GM12878 (cell line): Measurements from ENCODE around the gene UXS1. TPM values are rescaled to one million over a fixed set of nuclear protein-coding genes. Genes with fewer than 3 reads are reported as not detected.
"Not testable (repeated sequence)": the region's sequence is repeated elsewhere in the genome, so short reads cannot be mapped to it uniquely, and the experiment has no call there.

ENCODE experiments used
- ATAC-seq: fragments of 200-7000 bp; cut with Tn5 transposase; 3 replicates; pipeline ENCODE4 v1.9.1; 2020; ENCODE audit warnings: mild to moderate bottlenecking, moderate library complexity
- BruUV-seq: library from RNA; stranded (reverse); fragments of 400-500 nt; replicated peaks from 2 replicates; lab custom pipeline; 2021; lab: Mats Ljungman, UMichigan
- CTCF ChIA-PET: fragments of 300-600 bp; sonication (Branson Sonifier 250); formaldehyde crosslinking; extraction: SDS; loops from one replicate; lab custom pipeline; 2021; ENCODE audit warnings: inconsistent platforms; lab: Yijun Ruan, JAX
- POLR2A ChIA-PET: fragments of 350-600 bp; formaldehyde crosslinking; extraction: SDS; loops from one replicate; lab custom pipeline; 2021; ENCODE audit warnings: inconsistent platforms; lab: Charles Lee
- RAD21 ChIA-PET: fragments of 300-600 bp; sonication (Branson Sonifier 250); formaldehyde crosslinking; loops from one replicate; lab custom pipeline; 2023; ENCODE audit warnings: antibody characterized with exemption; ENCODE audit not compliant: unreplicated experiment; lab: Charles Lee
- SMC1A ChIA-PET: fragments of 300-600 bp; sonication (Branson Sonifier 250); formaldehyde crosslinking; loops from one replicate; lab custom pipeline; 2023; ENCODE audit not compliant: unreplicated experiment, uncharacterized antibody; lab: Charles Lee
- DNase-seq: peaks from one replicate; pipeline ENCODE4 v3.0.0-alpha.2; 2011; ENCODE audit warnings: low read depth, low spot score
- FAIRE-seq: peaks from 3 replicates; lab custom pipeline; 2011; peaks lifted over from hg19 to GRCh38; lab: Jason Lieb, UNC
- H2AFZ ChIP-seq: 2 replicates; pipeline ENCODE4 v1.6.0; 2011; ENCODE audit warnings: low read depth, low read length, control low read depth; ENCODE audit not compliant: control insufficient read depth
- H3K27ac ChIP-seq: 2 replicates; pipeline ENCODE4 v1.5.1; 2011; ENCODE audit warnings: control low read depth; ENCODE audit not compliant: control insufficient read depth, insufficient read depth
- H3K27me3 ChIP-seq, 2 experiments: replicated peaks in 1 of 2; 2 replicates each; pipeline versions ENCODE4 v1.6.0 to v1.6.1; 2011; ENCODE audit warnings: low read length in 1 of 2; ENCODE audit not compliant: control insufficient read depth in 2 of 2, insufficient read depth in 2 of 2
- H3K36me3 ChIP-seq, 2 experiments: 2 replicates each; pipeline ENCODE4 v1.5.1; 2011; ENCODE audit warnings: low read length in 1 of 2; ENCODE audit not compliant: control insufficient read depth in 2 of 2, insufficient read depth in 2 of 2
- H3K4me1 ChIP-seq: 2 replicates; pipeline ENCODE4 v1.6.1; 2011; ENCODE audit warnings: mild to moderate bottlenecking, low read length, moderate library complexity, mixed read lengths; ENCODE audit not compliant: control insufficient read depth, insufficient read depth
- H3K4me2 ChIP-seq: 2 replicates; pipeline ENCODE4 v1.6.0; 2011; ENCODE audit warnings: control low read depth; ENCODE audit not compliant: control insufficient read depth, insufficient read depth
- H3K4me3 ChIP-seq: fragments of 200-600 bp; sonication (generic); 2 replicates; pipeline ENCODE4 v1.5.1; 2016
- H3K79me2 ChIP-seq: 2 replicates; pipeline ENCODE4 v1.6.0; 2011; ENCODE audit warnings: low read length; ENCODE audit not compliant: control insufficient read depth, insufficient read depth
- H3K9ac ChIP-seq: 2 replicates; pipeline ENCODE4 v1.8.0; 2011; ENCODE audit warnings: low read length, control low read depth, mixed read lengths; ENCODE audit not compliant: control insufficient read depth, insufficient read depth
- H3K9me3 ChIP-seq: replicated peaks from 3 replicates; pipeline ENCODE4 v1.5.1; 2011; ENCODE audit warnings: mild to moderate bottlenecking, low read length; ENCODE audit not compliant: control insufficient read depth, insufficient read depth
- H4K20me1 ChIP-seq: 2 replicates; pipeline ENCODE4 v1.6.0; 2011; ENCODE audit not compliant: control insufficient read depth, insufficient read depth
- GATAD2B ChIP-seq: fragments of 450-650 bp; conservative IDR thresholded peaks from 2 replicates; pipeline ENCODE4 v1.6.1; 2017; ENCODE audit warnings: low read depth, mild to moderate bottlenecking, moderate library complexity
- HDAC2 ChIP-seq: fragments of 200-600 bp; sonication (generic); IDR thresholded peaks from 2 replicates; pipeline ENCODE4 v1.6.1; 2017
- HDAC6 ChIP-seq: fragments of 200-600 bp; sonication (generic); IDR thresholded peaks from one replicate; pipeline ENCODE4 v1.8.0; 2017; ENCODE audit warnings: antibody characterized with exemption; ENCODE audit not compliant: unreplicated experiment
- NBN ChIP-seq: fragments of 450-650 bp; IDR thresholded peaks from 2 replicates; pipeline ENCODE4 v1.6.1; 2016
- NFIC ChIP-seq: IDR thresholded peaks from 2 replicates; pipeline ENCODE4 v1.6.1; 2012; ENCODE audit warnings: low read depth, mild to moderate bottlenecking, inconsistent platforms, low read length, moderate library complexity
- WGBS: methylation state at CpG from one replicate; pipeline ENCODE4 v1.1.6; 2016; ENCODE audit warnings: low lambda C conversion rate; ENCODE audit not compliant: insufficient replicate concordance, insufficient coverage; ENCODE audit errors: missing lambda C conversion rate; 5-methylcytosine and 5-hydroxymethylcytosine counted together
- in situ Hi-C: fragments of 300-500 bp; cut with MboI; formaldehyde crosslinking; loops from 9 replicates; pipeline ENCODE4 v1.14.3; 2018; ENCODE audit warnings: mixed read lengths
- intact Hi-C: fragments of 100-400 bp; cut with micrococcal nuclease; formaldehyde crosslinking; loops from one replicate; pipeline ENCODE4 v1.14.2; 2022; ENCODE audit not compliant: unreplicated experiment
- polyA plus RNA-seq, 11 experiments: library from polyadenylated mRNA; depleted of rRNA in 4 of 11; unstranded in 6 of 11; stranded (reverse) in 5 of 11; fragments of >200 nt; fragmentation: Nextera tagmentation in 4 of 11; fragmentation: Illumina TruSeq in 1 of 11; extraction: Ambion mirVana in 4 of 11; extraction: Trizol in 1 of 11; gene quantifications; 1 replicate in 1 of 11; 2 replicates in 10 of 11; pipeline versions ENCODE4 v1.2.1 to v1.2.3, GENCODE V29; 2011 to 2016; ENCODE audit warnings: inconsistent platforms in 2 of 11, missing spikeins in 2 of 11, low read depth in 1 of 11
- total RNA-seq, 4 experiments: library from RNA; depleted of rRNA in 3 of 4; stranded (reverse); fragments of >200 nt in 3 of 4; fragmentation: Illumina TruSeq in 1 of 4; extraction: Trizol in 1 of 4; gene quantifications; 2 replicates each; pipeline versions ENCODE4 v1.2.1 to v1.2.3, GENCODE V29; 2013 to 2021
- TF ChIP-seq, protein P1 (sequence below): fragments of 450-650 bp; IDR thresholded peaks from 2 replicates; pipeline ENCODE4 v1.6.1; 2017; ENCODE audit warnings: antibody characterized with exemption, mild to moderate bottlenecking, moderate library complexity

The UXS1 gene
- total and polyA plus RNA-seq, 10 of the 15 experiments (the other 5 are each of a cell fraction or from before 2014, with no cell fraction given): 6.0 to 25.4 (median 24.0) TPM

DNA sequence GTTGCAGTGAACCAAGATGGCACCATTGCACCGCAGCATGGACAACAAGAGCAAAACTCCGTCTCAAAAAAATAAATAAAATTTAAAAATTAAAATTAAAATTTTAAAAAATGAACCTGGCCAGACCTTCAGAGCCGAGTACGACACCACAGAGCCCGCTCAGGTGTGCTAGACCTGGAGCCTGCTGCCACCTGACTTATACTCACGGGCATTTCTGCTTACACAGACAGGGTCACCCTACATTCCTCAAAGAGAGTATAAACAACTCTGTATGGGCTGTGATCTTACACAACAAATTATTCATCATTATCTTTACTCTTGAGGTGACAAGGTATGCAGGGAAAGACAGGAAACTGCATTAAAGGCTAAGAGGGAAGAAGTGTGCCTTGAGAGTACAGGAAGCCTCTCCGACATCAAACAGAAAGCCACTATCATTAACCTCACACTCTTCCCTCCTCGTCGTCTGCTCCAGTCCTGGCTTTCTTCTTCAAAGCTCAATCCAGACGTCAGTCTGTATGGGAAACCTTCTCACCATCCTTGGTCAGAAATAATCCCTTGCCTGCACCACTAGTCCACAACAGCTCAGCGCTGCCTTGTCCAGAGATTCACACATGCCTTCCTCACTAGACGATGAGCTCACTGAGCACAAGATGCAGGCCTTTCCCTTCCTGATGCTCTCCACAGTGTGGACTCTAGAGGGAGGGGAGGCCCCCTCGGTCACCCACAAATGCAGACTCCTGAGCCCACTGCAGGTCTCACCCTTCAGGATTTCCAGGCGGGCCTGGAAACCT, 56.2 kb downstream of the UXS1 start:
- in situ Hi-C loops: no loop called here

DNA sequence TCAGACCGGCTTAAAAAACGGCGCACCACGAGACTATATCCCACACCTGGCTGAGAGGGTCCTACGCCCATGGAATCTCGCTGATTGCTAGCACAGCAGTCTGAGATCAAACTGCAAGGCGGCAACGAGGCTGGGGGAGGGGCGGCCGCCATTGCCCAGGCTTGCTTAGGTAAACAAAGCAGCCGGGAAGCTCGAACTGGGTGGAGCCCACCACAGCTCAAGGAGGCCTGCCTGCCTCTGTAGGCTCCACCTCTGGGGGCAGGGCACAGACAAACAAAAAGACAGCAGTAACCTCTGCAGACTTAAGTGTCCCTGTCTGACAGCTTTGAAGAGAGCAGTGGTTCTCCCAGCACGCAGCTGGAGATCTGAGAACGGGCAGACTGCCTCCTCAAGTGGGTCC, 62.9 kb downstream of the UXS1 start:
- H3K27me3 ChIP-seq, intact Hi-C loops, DNase-seq, H3K79me2 ChIP-seq, H3K4me2 ChIP-seq, SMC1A ChIA-PET, H2AFZ ChIP-seq, H4K20me1 ChIP-seq, H3K36me3 ChIP-seq, CTCF ChIA-PET, BruUV-seq, H3K9me3 ChIP-seq, in situ Hi-C loops, H3K27ac ChIP-seq, H3K4me1 ChIP-seq, H3K9ac ChIP-seq, H3K4me3 ChIP-seq, POLR2A ChIA-PET, RAD21 ChIA-PET, FAIRE-seq, ATAC-seq: not testable (repeated sequence)
- WGBS: 25% methylated on average over 2 of the region's 14 CpGs

More for the DNA sequence above, 56.2 kb downstream of the UXS1 start:
- Histone ChIP-seq H3K4me1 (peaks cover 19% of the 10 kb centered on the region), H3K27me3 (no peaks in the 10 kb centered on the region), H3K9ac (no peak overlapping the region)
- no peak for ATAC-seq
- no peak for FAIRE-seq
- SMC1A ChIA-PET: no interaction called here
- POLR2A ChIA-PET: no interaction called here
- TF ChIP-seq HDAC6: no peak
- TF ChIP-seq NBN: no peak
- no peak for TF ChIP-seq NFIC
- TF ChIP-seq, protein P1, sequence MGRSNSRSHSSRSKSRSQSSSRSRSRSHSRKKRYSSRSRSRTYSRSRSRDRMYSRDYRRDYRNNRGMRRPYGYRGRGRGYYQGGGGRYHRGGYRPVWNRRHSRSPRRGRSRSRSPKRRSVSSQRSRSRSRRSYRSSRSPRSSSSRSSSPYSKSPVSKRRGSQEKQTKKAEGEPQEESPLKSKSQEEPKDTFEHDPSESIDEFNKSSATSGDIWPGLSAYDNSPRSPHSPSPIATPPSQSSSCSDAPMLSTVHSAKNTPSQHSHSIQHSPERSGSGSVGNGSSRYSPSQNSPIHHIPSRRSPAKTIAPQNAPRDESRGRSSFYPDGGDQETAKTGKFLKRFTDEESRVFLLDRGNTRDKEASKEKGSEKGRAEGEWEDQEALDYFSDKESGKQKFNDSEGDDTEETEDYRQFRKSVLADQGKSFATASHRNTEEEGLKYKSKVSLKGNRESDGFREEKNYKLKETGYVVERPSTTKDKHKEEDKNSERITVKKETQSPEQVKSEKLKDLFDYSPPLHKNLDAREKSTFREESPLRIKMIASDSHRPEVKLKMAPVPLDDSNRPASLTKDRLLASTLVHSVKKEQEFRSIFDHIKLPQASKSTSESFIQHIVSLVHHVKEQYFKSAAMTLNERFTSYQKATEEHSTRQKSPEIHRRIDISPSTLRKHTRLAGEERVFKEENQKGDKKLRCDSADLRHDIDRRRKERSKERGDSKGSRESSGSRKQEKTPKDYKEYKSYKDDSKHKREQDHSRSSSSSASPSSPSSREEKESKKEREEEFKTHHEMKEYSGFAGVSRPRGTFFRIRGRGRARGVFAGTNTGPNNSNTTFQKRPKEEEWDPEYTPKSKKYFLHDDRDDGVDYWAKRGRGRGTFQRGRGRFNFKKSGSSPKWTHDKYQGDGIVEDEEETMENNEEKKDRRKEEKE: no peak
- no peak for TF ChIP-seq GATAD2B
- no peak for TF ChIP-seq HDAC2
- TF ChIP-seq, all 136 proteins: peak for 0
- CTCF ChIA-PET: no interaction called here
- 93% methylated on average over 14 of the region's 14 CpGs for WGBS
- no peak overlapping the region for H3K4me2 ChIP-seq
- H3K9me3 ChIP-seq: no peaks in the 10 kb centered on the region
- no peak overlapping the region for H2AFZ ChIP-seq
- no peaks in the 10 kb centered on the region for H4K20me1 ChIP-seq
- peaks cover 0 to 6% of the 10 kb centered on the region in 2 experiments; a peak in 2 of 4 replicates for H3K36me3 ChIP-seq
- intact Hi-C loops: no loop called here
- BruUV-seq: no TSS peak
- DNase-seq: no peak
- RAD21 ChIA-PET: no interaction called here
- H3K27ac ChIP-seq: no peak overlapping the region
- no peaks in the 10 kb centered on the region; the same call in 1 of the 2 replicates for H3K79me2 ChIP-seq
- H3K4me3 ChIP-seq: no peak overlapping the region
